H9 (cell line): ENCODE data around the gene RRP15. TPM values are rescaled to one million over a fixed set of nuclear protein-coding genes. Genes with fewer than 3 reads are reported as not detected.

Source experiments
- DNase-seq: peaks from one replicate; pipeline ENCODE4 v3.0.0-alpha.2; 2017
- H2AFZ ChIP-seq: one replicate; pipeline ENCODE4 v1.6.1; 2013; ENCODE audit warnings: mild to moderate bottlenecking, low read length, control low read depth, moderate library complexity
- H2AK5ac ChIP-seq: 2 replicates; pipeline ENCODE4 v1.6.1; 2013; ENCODE audit warnings: low read length, control low read depth, mixed read lengths; ENCODE audit not compliant: insufficient read length
- H2BK120ac ChIP-seq: one replicate; pipeline ENCODE4 v1.6.1; 2013; ENCODE audit warnings: low read depth, mild to moderate bottlenecking, low read length, control low read depth, inconsistent platforms; ENCODE audit not compliant: poor library complexity, severe bottlenecking
- H2BK12ac ChIP-seq: 2 replicates; pipeline ENCODE4 v1.6.1; 2013; ENCODE audit warnings: low read length, control low read depth, mixed read lengths, low read depth; ENCODE audit not compliant: insufficient read length
- H2BK15ac ChIP-seq: 2 replicates; pipeline ENCODE4 v1.6.1; 2013; ENCODE audit warnings: low read depth, low read length, control low read depth
- H2BK20ac ChIP-seq: one replicate; pipeline ENCODE4 v1.6.1; 2013; ENCODE audit warnings: low read depth, mild to moderate bottlenecking, low read length, control low read depth, inconsistent platforms; ENCODE audit not compliant: poor library complexity, severe bottlenecking
- H2BK5ac ChIP-seq: 2 replicates; pipeline ENCODE4 v1.6.1; 2013; ENCODE audit warnings: low read length, control low read depth, mixed read lengths; ENCODE audit not compliant: insufficient read length
- H3K14ac ChIP-seq: 2 replicates; pipeline ENCODE4 v1.6.1; 2013; ENCODE audit warnings: low read length, control low read depth; ENCODE audit not compliant: insufficient read depth
- H3K18ac ChIP-seq: 2 replicates; pipeline ENCODE4 v1.6.1; 2013; ENCODE audit warnings: low read depth, mild to moderate bottlenecking, mixed read lengths, low read length, control low read depth; ENCODE audit not compliant: insufficient read length
- H3K23ac ChIP-seq: 2 replicates; pipeline ENCODE4 v1.6.1; 2013; ENCODE audit warnings: low read length, control low read depth, mixed read lengths, low read depth; ENCODE audit not compliant: insufficient read length
- H3K23me2 ChIP-seq: 2 replicates; pipeline ENCODE4 v1.6.1; 2013; ENCODE audit warnings: low read depth, mild to moderate bottlenecking, mixed read lengths, low read length, control low read depth; ENCODE audit not compliant: insufficient read length, poor library complexity, severe bottlenecking
- H3K27ac ChIP-seq: 2 replicates; pipeline ENCODE4 v1.5.1; 2013; ENCODE audit warnings: low read length, control low read depth, mixed read lengths, low read depth; ENCODE audit not compliant: insufficient read length
- H3K27me3 ChIP-seq: 2 replicates; pipeline ENCODE4 v1.6.1; 2013; ENCODE audit warnings: low read length, control low read depth, inconsistent platforms; ENCODE audit not compliant: insufficient read depth
- H3K4ac ChIP-seq: 2 replicates; pipeline ENCODE4 v1.6.1; 2013; ENCODE audit warnings: low read depth, mild to moderate bottlenecking, control low read depth, inconsistent platforms, low read length, moderate library complexity
- H3K4me1 ChIP-seq: 2 replicates; pipeline ENCODE4 v1.6.1; 2013; ENCODE audit warnings: low read length, control low read depth, inconsistent platforms; ENCODE audit not compliant: insufficient read depth
- H3K4me2 ChIP-seq: 2 replicates; pipeline ENCODE4 v1.6.1; 2013; ENCODE audit warnings: low read length, control low read depth, mixed read lengths; ENCODE audit not compliant: insufficient read length, insufficient read depth
- H3K56ac ChIP-seq: 2 replicates; pipeline ENCODE4 v1.6.1; 2013; ENCODE audit warnings: low read depth, mild to moderate bottlenecking, mixed read lengths, low read length, control low read depth; ENCODE audit not compliant: insufficient read length
- H3K79me1 ChIP-seq: 2 replicates; pipeline ENCODE4 v1.6.1; 2013; ENCODE audit warnings: low read depth, mild to moderate bottlenecking, moderate library complexity, low read length, control low read depth, inconsistent platforms; ENCODE audit not compliant: insufficient read depth, poor library complexity, severe bottlenecking
- H3K79me2 ChIP-seq: 2 replicates; pipeline ENCODE4 v1.6.1; 2013; ENCODE audit warnings: low read length, control low read depth, inconsistent platforms; ENCODE audit not compliant: insufficient read depth
- H3K9ac ChIP-seq: 2 replicates; pipeline ENCODE4 v1.6.1; 2013; ENCODE audit warnings: low read length, control low read depth, mixed read lengths; ENCODE audit not compliant: insufficient read length; ENCODE audit errors: extremely low read depth
- H3K9me3 ChIP-seq: one replicate; pipeline ENCODE4 v1.6.1; 2013; ENCODE audit warnings: low read depth, low read length, inconsistent platforms; ENCODE audit not compliant: control insufficient read depth
- H3T11ph ChIP-seq: one replicate; pipeline ENCODE4 v1.6.1; 2013; ENCODE audit warnings: mild to moderate bottlenecking, low read length, control low read depth, inconsistent platforms
- H4K20me1 ChIP-seq: one replicate; pipeline ENCODE4 v1.6.1; 2013; ENCODE audit not compliant: control insufficient read depth, insufficient read length, insufficient read depth
- H4K5ac ChIP-seq: 2 replicates; pipeline ENCODE4 v1.6.1; 2013; ENCODE audit warnings: low read depth, mild to moderate bottlenecking, mixed read lengths, low read length, control low read depth; ENCODE audit not compliant: insufficient read length
- H4K8ac ChIP-seq: replicated peaks from 2 replicates; pipeline ENCODE4 v1.6.1; 2013; ENCODE audit warnings: low read length, control low read depth, mixed read lengths, low read depth; ENCODE audit not compliant: insufficient read length
- H4K91ac ChIP-seq: 2 replicates; pipeline ENCODE4 v1.6.1; 2013; ENCODE audit warnings: low read depth, mild to moderate bottlenecking, moderate library complexity, mixed read lengths, low read length, control low read depth; ENCODE audit not compliant: insufficient read length
- H3K27ac Mint-ChIP-seq, 3 experiments: 2 replicates in 2 of 3; 3 replicates in 1 of 3; pipeline ENCODE4 v1.8.0; 2020 to 2021; ENCODE audit warnings: mixed read lengths in 3 of 3, mild to moderate bottlenecking in 1 of 3, moderate library complexity in 1 of 3
- H3K27me3 Mint-ChIP-seq: 2 replicates; pipeline ENCODE4 v1.8.0; 2021; ENCODE audit warnings: low read depth, mild to moderate bottlenecking, moderate library complexity, mixed read lengths
- H3K36me3 Mint-ChIP-seq, 3 experiments: 2 replicates in 2 of 3; 3 replicates in 1 of 3; pipeline ENCODE4 v1.8.0; 2020 to 2021; ENCODE audit warnings: low read depth in 3 of 3, mixed read lengths in 3 of 3; ENCODE audit not compliant: insufficient read depth in 1 of 3
- H3K4me1 Mint-ChIP-seq, 2 experiments: 2 replicates each; pipeline ENCODE4 v1.8.0; 2020; ENCODE audit warnings: mixed read lengths in 2 of 2
- H3K4me3 Mint-ChIP-seq, 2 experiments: 2 replicates in 1 of 2; 3 replicates in 1 of 2; pipeline ENCODE4 v1.8.0; 2020 to 2021; ENCODE audit warnings: mild to moderate bottlenecking in 2 of 2, mixed read lengths in 2 of 2, moderate library complexity in 1 of 2
- H3K9me3 Mint-ChIP-seq, 2 experiments: 2 replicates in 1 of 2; 3 replicates in 1 of 2; pipeline ENCODE4 v1.8.0; 2020; ENCODE audit warnings: mild to moderate bottlenecking in 2 of 2, mixed read lengths in 2 of 2, moderate library complexity in 1 of 2
- WGBS: extraction: QIAGEN DNeasy Blood & Tissue Kit; methylation state at CpG from one replicate; pipeline ENCODE4 v1.1.7; 2013; ENCODE audit warnings: missing lambda C conversion rate, low lambda C conversion rate, mixed read lengths; ENCODE audit not compliant: insufficient read length; ENCODE audit errors: extremely low coverage; 5-methylcytosine and 5-hydroxymethylcytosine counted together
- total RNA-seq: library from RNA; stranded (reverse); gene quantifications from 2 replicates; pipeline ENCODE4 v1.2.1, GENCODE V29; 2021
- TF ChIP-seq, protein P1 (sequence below): fragments of 200-600 bp; sonication (generic); conservative IDR thresholded peaks from 3 replicates; pipeline ENCODE4 v1.8.0; 2021; ENCODE audit warnings: antibody characterized with exemption, mild to moderate bottlenecking

RRP15 gene
- total RNA-seq, 1 experiment from 2014 or later, result 48.7 TPM

DNA sequence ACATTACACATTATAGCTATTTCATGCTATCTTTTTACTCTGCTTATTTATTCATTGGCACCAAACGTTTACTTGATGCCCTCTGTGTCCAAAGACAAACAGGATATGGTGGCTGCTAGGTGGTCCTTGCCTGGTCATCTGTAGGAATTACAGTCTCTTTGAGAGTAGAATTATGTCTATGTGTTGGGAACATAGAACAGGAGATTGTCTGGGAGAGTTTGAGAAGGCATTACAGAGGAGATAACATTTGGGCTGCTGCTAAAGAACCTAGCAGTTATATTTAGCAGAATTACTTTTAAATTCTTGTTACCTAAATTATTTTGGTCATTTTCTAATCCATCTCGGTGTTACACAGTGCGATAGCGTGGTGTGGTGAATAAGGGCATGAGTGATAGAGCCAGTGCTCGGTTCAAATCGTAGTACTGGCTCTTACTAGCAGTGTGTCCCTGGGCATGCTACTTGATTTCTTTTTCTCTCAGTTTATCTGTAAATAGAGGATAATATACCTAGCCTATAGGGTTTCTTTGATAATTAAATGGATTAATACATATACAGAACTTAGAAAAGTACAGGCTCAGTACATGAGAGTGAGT lies 20.5 kb downstream of the RRP15 start:
- Histone ChIP-seq H2AK5ac (no peak overlapping the region), H4K91ac (no peak overlapping the region), H4K5ac (no peak overlapping the region), H2BK120ac (no peak overlapping the region), H3K23me2 (no peaks in the 10 kb centered on the region), H4K20me1 (no peaks in the 10 kb centered on the region), H3K23ac (no peak overlapping the region), H2BK12ac (no peak overlapping the region), H3T11ph (no peak overlapping the region), H3K4me1 (peaks cover 2% of the 10 kb centered on the region; the same call in 1 of the 2 replicates), H3K27ac (no peak overlapping the region), H2BK5ac (no peak overlapping the region), H3K79me1 (peaks cover 4% of the 10 kb centered on the region), H2BK20ac (no peak overlapping the region), H2AFZ (no peak overlapping the region), H3K4me2 (no peak overlapping the region), H3K18ac (no peak overlapping the region), H3K56ac (no peak overlapping the region), H2BK15ac (no peak overlapping the region), H3K79me2 (no peaks in the 10 kb centered on the region), H3K14ac (no peak overlapping the region), H3K9me3 (no peaks in the 10 kb centered on the region), H4K8ac (no peak overlapping the region), H3K9ac (no peak overlapping the region), H3K4ac (no peak overlapping the region), H3K27me3 (no peaks in the 10 kb centered on the region)
- TF ChIP-seq, protein P1, sequence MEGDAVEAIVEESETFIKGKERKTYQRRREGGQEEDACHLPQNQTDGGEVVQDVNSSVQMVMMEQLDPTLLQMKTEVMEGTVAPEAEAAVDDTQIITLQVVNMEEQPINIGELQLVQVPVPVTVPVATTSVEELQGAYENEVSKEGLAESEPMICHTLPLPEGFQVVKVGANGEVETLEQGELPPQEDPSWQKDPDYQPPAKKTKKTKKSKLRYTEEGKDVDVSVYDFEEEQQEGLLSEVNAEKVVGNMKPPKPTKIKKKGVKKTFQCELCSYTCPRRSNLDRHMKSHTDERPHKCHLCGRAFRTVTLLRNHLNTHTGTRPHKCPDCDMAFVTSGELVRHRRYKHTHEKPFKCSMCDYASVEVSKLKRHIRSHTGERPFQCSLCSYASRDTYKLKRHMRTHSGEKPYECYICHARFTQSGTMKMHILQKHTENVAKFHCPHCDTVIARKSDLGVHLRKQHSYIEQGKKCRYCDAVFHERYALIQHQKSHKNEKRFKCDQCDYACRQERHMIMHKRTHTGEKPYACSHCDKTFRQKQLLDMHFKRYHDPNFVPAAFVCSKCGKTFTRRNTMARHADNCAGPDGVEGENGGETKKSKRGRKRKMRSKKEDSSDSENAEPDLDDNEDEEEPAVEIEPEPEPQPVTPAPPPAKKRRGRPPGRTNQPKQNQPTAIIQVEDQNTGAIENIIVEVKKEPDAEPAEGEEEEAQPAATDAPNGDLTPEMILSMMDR, result no peak
- no peaks in the 10 kb centered on the region for H3K27me3 Mint-ChIP-seq
- no peaks in the 10 kb centered on the region; a peak in 1 of 5 replicates for H3K9me3 Mint-ChIP-seq
- no CpG with 5 or more reads among the region's 6 CpGs for WGBS
- no peak overlapping the region for H3K4me3 Mint-ChIP-seq
- peaks cover 18 to 48% (median 44%) of the 10 kb centered on the region in 3 experiments; a peak in 6 of 7 replicates for H3K36me3 Mint-ChIP-seq
- H3K27ac Mint-ChIP-seq, result peak overlapping the region in 2 of 3 experiments; percentile 30 to 63; a peak in 4 of 7 replicates
- H3K4me1 Mint-ChIP-seq, result peaks cover 37 to 52% of the 10 kb centered on the region in 2 experiments
- DNase-seq, result no peak
